ENCODE results near the gene RAB11FIP2. TPM values are rescaled to one million over a fixed set of nuclear protein-coding genes. Genes with fewer than 3 reads are reported as not detected.

Gene RAB11FIP2
- total RNA-seq, 1 experiment from 2014 or later: 21.4 TPM

GRCh38 chr10:118026936-118027335 is 19.8 kb downstream of the RAB11FIP2 start:
- H3K27ac ChIP-seq: no peak overlapping the region
- no peak for DNase-seq (ENCODE audit: low read depth in 1 of 2, low spot score in 2 of 2)
- H3K27me3 ChIP-seq (replicated peaks): no peaks in the 10 kb centered on the region
- H3K36me3 ChIP-seq: no peaks in the 10 kb centered on the region
- H3K4me1 ChIP-seq (replicated peaks): no peaks in the 10 kb centered on the region
- H3K4me3 ChIP-seq: no peak overlapping the region
- H3K9me3 ChIP-seq (replicated peaks): no peaks in the 10 kb centered on the region

GRCh38 chr10:118020365-118020764 is 26.4 kb downstream of the RAB11FIP2 start:
- H3K4me1 ChIP-seq (replicated peaks): no peaks in the 10 kb centered on the region
- peaks cover 3% of the 10 kb centered on the region; the same call in 1 of the 2 replicates for H3K36me3 ChIP-seq
- no peaks in the 10 kb centered on the region for H3K27me3 ChIP-seq (replicated peaks)
- DNase-seq (ENCODE audit: low read depth in 1 of 2, low spot score in 2 of 2): no peak
- H3K9me3 ChIP-seq (replicated peaks): no peaks in the 10 kb centered on the region
- no peak overlapping the region for H3K4me3 ChIP-seq
- H3K27ac ChIP-seq: no peak overlapping the region

- peaks cover 3% of the 10 kb centered on the region; the same call in 1 of the 2 replicates for H3K36me3 ChIP-seq
- no peak overlapping the region for H3K27ac ChIP-seq
- H3K9me3 ChIP-seq (replicated peaks): no peaks in the 10 kb centered on the region
- DNase-seq (ENCODE audit: low read depth in 1 of 2, low spot score in 2 of 2): no peak
- no peaks in the 10 kb centered on the region for H3K4me1 ChIP-seq (replicated peaks)
- no peaks in the 10 kb centered on the region for H3K27me3 ChIP-seq (replicated peaks)
- no peak overlapping the region for H3K4me3 ChIP-seq
Observed at GRCh38 chr10:118017850-118018249, 28.9 kb downstream of the RAB11FIP2 start.

GRCh38 chr10:118017071-118017740 is 29.5 kb downstream of the RAB11FIP2 start:
- no peak overlapping the region for H3K4me3 ChIP-seq
- DNase-seq (ENCODE audit: low read depth in 1 of 2, low spot score in 2 of 2): no peak

GRCh38 chr10:118012952-118013525 is 33.7 kb downstream of the RAB11FIP2 start:
- no peak overlapping the region for H3K4me3 ChIP-seq
- no peak for DNase-seq (ENCODE audit: low read depth in 1 of 2, low spot score in 2 of 2)
- no peaks in the 10 kb centered on the region for H3K9me3 ChIP-seq (replicated peaks)
- H3K27ac ChIP-seq: no peak overlapping the region
- peaks cover 11% of the 10 kb centered on the region; the same call in 1 of the 2 replicates for H3K36me3 ChIP-seq
- H3K27me3 ChIP-seq (replicated peaks): no peaks in the 10 kb centered on the region
- no peaks in the 10 kb centered on the region for H3K4me1 ChIP-seq (replicated peaks)

More at GRCh38 chr10:118017071-118017740, 29.5 kb downstream of the RAB11FIP2 start:
- Histone ChIP-seq H3K27me3 (replicated peaks) (no peaks in the 10 kb centered on the region), H3K36me3 (peaks cover 3% of the 10 kb centered on the region; the same call in 1 of the 2 replicates), H3K4me1 (replicated peaks) (no peaks in the 10 kb centered on the region), H3K9me3 (replicated peaks) (no peaks in the 10 kb centered on the region), H3K27ac (no peak overlapping the region)

- H3K27ac ChIP-seq: no peak overlapping the region
- no peak for DNase-seq (ENCODE audit: low read depth in 1 of 2, low spot score in 2 of 2)
Observed at GRCh38 chr10:118007773-118008172, 39.0 kb downstream of the RAB11FIP2 start.

GRCh38 chr10:118003126-118003525 is 43.6 kb downstream of the RAB11FIP2 start:
- Histone ChIP-seq H3K27me3 (replicated peaks) (no peaks in the 10 kb centered on the region), H3K9me3 (replicated peaks) (no peaks in the 10 kb centered on the region), H3K4me3 (no peak overlapping the region), H3K4me1 (replicated peaks) (no peaks in the 10 kb centered on the region), H3K27ac (no peak overlapping the region), H3K36me3 (peaks cover 8% of the 10 kb centered on the region)
- no peak for DNase-seq (ENCODE audit: low read depth in 1 of 2, low spot score in 2 of 2)

More at GRCh38 chr10:118007773-118008172, 39.0 kb downstream of the RAB11FIP2 start:
- Histone ChIP-seq H3K36me3 (peaks cover 15% of the 10 kb centered on the region), H3K4me3 (no peak overlapping the region), H3K4me1 (replicated peaks) (no peaks in the 10 kb centered on the region), H3K9me3 (replicated peaks) (no peaks in the 10 kb centered on the region), H3K27me3 (replicated peaks) (no peaks in the 10 kb centered on the region)

- DNase-seq (ENCODE audit: low read depth in 1 of 2, low spot score in 2 of 2): no peak
- no peak overlapping the region for H3K4me3 ChIP-seq
- peaks cover 7% of the 10 kb centered on the region for H3K36me3 ChIP-seq
Observed at GRCh38 chr10:118002581-118002980, 44.2 kb downstream of the RAB11FIP2 start.

GRCh38 chr10:117997673-117998072 is 49.1 kb downstream of the RAB11FIP2 start:
- no peaks in the 10 kb centered on the region for H3K9me3 ChIP-seq (replicated peaks)
- H3K4me3 ChIP-seq: no peak overlapping the region
- H3K27me3 ChIP-seq (replicated peaks): no peaks in the 10 kb centered on the region
- no peak overlapping the region for H3K27ac ChIP-seq
- no peaks in the 10 kb centered on the region for H3K4me1 ChIP-seq (replicated peaks)
- H3K36me3 ChIP-seq: no peaks in the 10 kb centered on the region
- DNase-seq (ENCODE audit: low read depth in 1 of 2, low spot score in 2 of 2): no peak

More at GRCh38 chr10:118002581-118002980, 44.2 kb downstream of the RAB11FIP2 start:
- Histone ChIP-seq H3K27me3 (replicated peaks) (no peaks in the 10 kb centered on the region), H3K4me1 (replicated peaks) (no peaks in the 10 kb centered on the region), H3K27ac (no peak overlapping the region), H3K9me3 (replicated peaks) (no peaks in the 10 kb centered on the region)

GRCh38 chr10:117996709-117997108 is 50.0 kb downstream of the RAB11FIP2 start:
- Histone ChIP-seq H3K27me3 (replicated peaks) (no peaks in the 10 kb centered on the region), H3K27ac (no peak overlapping the region), H3K9me3 (replicated peaks) (no peaks in the 10 kb centered on the region), H3K36me3 (no peaks in the 10 kb centered on the region), H3K4me1 (replicated peaks) (no peaks in the 10 kb centered on the region), H3K4me3 (no peak overlapping the region)
- DNase-seq (ENCODE audit: low read depth in 1 of 2, low spot score in 2 of 2): no peak

GRCh38 chr10:117994771-117995170 is 52.0 kb downstream of the RAB11FIP2 start:
- no peaks in the 10 kb centered on the region for H3K9me3 ChIP-seq (replicated peaks)
- H3K27me3 ChIP-seq (replicated peaks): no peaks in the 10 kb centered on the region
- H3K4me3 ChIP-seq: no peak overlapping the region
- H3K27ac ChIP-seq: no peak overlapping the region
- H3K4me1 ChIP-seq (replicated peaks): no peaks in the 10 kb centered on the region
- H3K36me3 ChIP-seq: no peaks in the 10 kb centered on the region
- no peak for DNase-seq (ENCODE audit: low read depth in 1 of 2, low spot score in 2 of 2)

GRCh38 chr10:117993166-117993565 is 53.6 kb downstream of the RAB11FIP2 start:
- DNase-seq (ENCODE audit: low read depth in 1 of 2, low spot score in 2 of 2): no peak
- Histone ChIP-seq H3K27ac (no peak overlapping the region), H3K4me3 (no peak overlapping the region), H3K27me3 (replicated peaks) (no peaks in the 10 kb centered on the region), H3K4me1 (replicated peaks) (no peaks in the 10 kb centered on the region), H3K9me3 (replicated peaks) (no peaks in the 10 kb centered on the region), H3K36me3 (no peaks in the 10 kb centered on the region)

GRCh38 chr10:117991701-117992100 is 55.0 kb downstream of the RAB11FIP2 start:
- Histone ChIP-seq H3K4me3 (no peak overlapping the region), H3K27ac (no peak overlapping the region), H3K27me3 (replicated peaks) (no peaks in the 10 kb centered on the region), H3K9me3 (replicated peaks) (no peaks in the 10 kb centered on the region), H3K36me3 (no peaks in the 10 kb centered on the region), H3K4me1 (replicated peaks) (no peaks in the 10 kb centered on the region)
- no peak for DNase-seq (ENCODE audit: low read depth in 1 of 2, low spot score in 2 of 2)

- H3K9me3 ChIP-seq (replicated peaks): 0 out of 2 replicates have a peak, but pooled peaks cover 3% of the 10 kb centered on the region
- H3K36me3 ChIP-seq: no peaks in the 10 kb centered on the region
- no peaks in the 10 kb centered on the region for H3K4me1 ChIP-seq (replicated peaks)
- H3K27ac ChIP-seq: no peak overlapping the region
- no peak for DNase-seq (ENCODE audit: low read depth in 1 of 2, low spot score in 2 of 2)
- no peak overlapping the region for H3K4me3 ChIP-seq
- no peaks in the 10 kb centered on the region for H3K27me3 ChIP-seq (replicated peaks)
Observed at GRCh38 chr10:117989962-117990361, 56.8 kb downstream of the RAB11FIP2 start.
